GM23338 (cell line): Measurements from ENCODE around the gene MRPL34. TPM values are rescaled to one million over a fixed set of nuclear protein-coding genes. Genes with fewer than 3 reads are reported as not detected.
A peak's percentile ranks its signal among the peaks of the same experiment; 100 is the strongest.

Experiments used
- ATAC-seq: fragments of 200-7000 bp; cut with Tn5 transposase; 3 replicates; pipeline ENCODE4 v1.9.1; 2020
- DNase-seq: peaks from one replicate; pipeline ENCODE4 v3.0.0-alpha.2; 2015; ENCODE audit warnings: low spot score
- H2AFZ ChIP-seq: fragments of 200-600 bp; sonication (generic); 2 replicates; pipeline ENCODE4 v1.8.0; 2016; ENCODE audit warnings: antibody characterized with exemption, mild to moderate bottlenecking, moderate library complexity
- H3F3A ChIP-seq: fragments of 200-600 bp; sonication (generic); replicated peaks from 2 replicates; pipeline ENCODE4 v1.8.0; 2017; ENCODE audit warnings: antibody characterized with exemption, mixed run types, low read depth
- H3K27ac ChIP-seq: fragments of 200-600 bp; sonication (generic); 2 replicates; pipeline ENCODE4 v1.6.1; 2016; ENCODE audit warnings: low read depth
- H3K27me3 ChIP-seq: fragments of 200-600 bp; sonication (generic); 2 replicates; pipeline ENCODE4 v1.8.0; 2016; ENCODE audit warnings: mild to moderate bottlenecking, mixed run types, moderate library complexity; ENCODE audit not compliant: insufficient read depth
- H3K36me3 ChIP-seq: fragments of 200-600 bp; sonication (generic); 2 replicates; pipeline ENCODE4 v1.8.0; 2016; ENCODE audit warnings: mild to moderate bottlenecking; ENCODE audit not compliant: insufficient read depth
- H3K4me1 ChIP-seq: fragments of 200-600 bp; sonication (generic); 2 replicates; pipeline ENCODE4 v1.8.0; 2016; ENCODE audit warnings: mild to moderate bottlenecking, moderate library complexity; ENCODE audit not compliant: insufficient read depth
- H3K4me2 ChIP-seq: fragments of 200-600 bp; sonication (generic); 2 replicates; pipeline ENCODE4 v1.7.1; 2017; ENCODE audit warnings: mixed run types
- H3K4me3 ChIP-seq: fragments of 200-600 bp; sonication (generic); 2 replicates; pipeline ENCODE4 v1.6.1; 2016; ENCODE audit warnings: mixed run types
- H3K79me2 ChIP-seq: fragments of 200-600 bp; sonication (generic); replicated peaks from 2 replicates; pipeline ENCODE4 v1.8.0; 2017; ENCODE audit warnings: mild to moderate bottlenecking; ENCODE audit not compliant: insufficient read depth
- H3K9me2 ChIP-seq: fragments of 200-600 bp; sonication (generic); 2 replicates; pipeline ENCODE4 v1.8.0; 2017; ENCODE audit not compliant: insufficient read depth
- H4K20me1 ChIP-seq: fragments of 200-600 bp; sonication (generic); replicated peaks from 2 replicates; pipeline ENCODE4 v1.8.0; 2017; ENCODE audit warnings: mild to moderate bottlenecking; ENCODE audit not compliant: insufficient read depth
- H3K27ac Mint-ChIP-seq: 2 replicates; pipeline ENCODE4 v1.8.0; 2020; ENCODE audit warnings: inconsistent platforms, mild to moderate bottlenecking, moderate library complexity, mixed read lengths
- H3K27me3 Mint-ChIP-seq: 3 replicates; pipeline ENCODE4 v1.8.0; 2022; ENCODE audit warnings: low read depth, mild to moderate bottlenecking, moderate library complexity, mixed read lengths, inconsistent platforms; ENCODE audit not compliant: insufficient read depth, poor library complexity
- H3K36me3 Mint-ChIP-seq: 3 replicates; pipeline ENCODE4 v1.8.0; 2021; ENCODE audit warnings: low read depth, mild to moderate bottlenecking, inconsistent platforms, moderate library complexity, mixed read lengths
- H3K4me1 Mint-ChIP-seq: 3 replicates; pipeline ENCODE4 v1.8.0; 2020; ENCODE audit warnings: mild to moderate bottlenecking, inconsistent platforms, mixed read lengths
- H3K4me3 Mint-ChIP-seq: 3 replicates; pipeline ENCODE4 v1.8.0; 2021; ENCODE audit warnings: moderate library complexity, mild to moderate bottlenecking, inconsistent platforms, mixed read lengths
- H3K9me3 Mint-ChIP-seq: 3 replicates; pipeline ENCODE4 v1.8.0; 2020; ENCODE audit warnings: moderate library complexity, mild to moderate bottlenecking, inconsistent platforms, mixed read lengths
- CREB1 ChIP-seq: fragments of 250-450 bp; sonication (Bioruptor Pico); IDR thresholded peaks from 2 replicates; pipeline ENCODE4 v1.5.0; 2020; ENCODE audit warnings: low read depth, mild to moderate bottlenecking, moderate library complexity
- EZH2 ChIP-seq: fragments of 200-600 bp; sonication (generic); IDR thresholded peaks from one replicate; pipeline ENCODE4 v1.8.0; 2017; ENCODE audit warnings: antibody characterized with exemption, mild to moderate bottlenecking, low read depth; ENCODE audit not compliant: unreplicated experiment
- JUNB ChIP-seq: IDR thresholded peaks from one replicate; pipeline ENCODE4 v1.6.1; 2016; ENCODE audit warnings: antibody characterized with exemption; ENCODE audit not compliant: unreplicated experiment
- NANOG ChIP-seq: IDR thresholded peaks from 2 replicates; pipeline ENCODE4 v1.6.1; 2016; ENCODE audit warnings: antibody characterized with exemption, borderline replicate concordance
- POLR2AphosphoS5 ChIP-seq: IDR thresholded peaks from 2 replicates; pipeline ENCODE4 v1.6.1; 2016; ENCODE audit warnings: antibody characterized with exemption, low read depth
- REST ChIP-seq: IDR thresholded peaks from one replicate; pipeline ENCODE4 v1.6.1; 2018; ENCODE audit warnings: antibody characterized with exemption; ENCODE audit not compliant: unreplicated experiment
- STAT1 ChIP-seq: IDR thresholded peaks from one replicate; pipeline ENCODE4 v1.6.1; 2016; ENCODE audit warnings: antibody characterized with exemption; ENCODE audit not compliant: unreplicated experiment
- ZNF114 ChIP-seq: fragments of 250-450 bp; sonication (Bioruptor Pico); IDR thresholded peaks from 2 replicates; pipeline ENCODE4 v1.5.0; 2020; ENCODE audit warnings: mild to moderate bottlenecking, moderate library complexity
- ZNF462 ChIP-seq: fragments of 250-450 bp; sonication (Bioruptor Pico); IDR thresholded peaks from 2 replicates; pipeline ENCODE4 v1.5.0; 2020; ENCODE audit warnings: mild to moderate bottlenecking, moderate library complexity
- polyA plus RNA-seq: library from polyadenylated mRNA; unstranded; fragments of >200 nt; fragmentation: Nextera tagmentation; extraction: Ambion mirVana; gene quantifications from 2 replicates; pipeline ENCODE4 v1.2.1, GENCODE V29; 2016
- total RNA-seq: library from RNA; depleted of rRNA; stranded (reverse); fragments of >200 nt; shearing (Covaris generic); gene quantifications from 2 replicates; pipeline ENCODE4 v1.2.3, GENCODE V29; 2014

MRPL34 gene
- total and polyA plus RNA-seq, 2 experiments from 2014 or later = 59.9 to 266 TPM

- Mint-ChIP-seq H3K9me3 (peaks cover 5% of the 10 kb centered on the region; the same call in 2 of the 3 replicates), H3K27me3 (peaks cover 24% of the 10 kb centered on the region), H3K27ac (peak within 1 kb of the TSS; percentile 78; the same call in 1 of the 2 replicates), H3K4me3 (peak within 1 kb of the TSS; percentile 88), H3K36me3 (peaks cover 32% of the 10 kb centered on the region), H3K4me1 (peaks cover 32% of the 10 kb centered on the region)
- peaks cover 14% of the 10 kb centered on the region; the same call in 1 of the 2 replicates for H3K4me1 ChIP-seq
- H3K4me3 ChIP-seq = peak within 1 kb of the TSS; percentile 94
- TF ChIP-seq POLR2AphosphoS5 (0 out of 2 replicates have a peak, but pooled peaks have one; percentile 34), CREB1 (peak; percentile 90), ZNF114 (CRISPR knock-in tag) (no peak), EZH2 (no peak), REST (no peak)
- H3K4me2 ChIP-seq = peak within 1 kb of the TSS; percentile 84
- peak within 1 kb of the TSS; percentile 84 for H2AFZ ChIP-seq
- H3F3A ChIP-seq = peaks cover 14% of the 10 kb centered on the region
- H3K9me2 ChIP-seq = no peaks in the 10 kb centered on the region
- ATAC-seq (peak; percentile 38), DNase-seq (peak; percentile 100)
- peaks cover 5% of the 10 kb centered on the region; the same call in 1 of the 2 replicates for H3K27me3 ChIP-seq
- H3K36me3 ChIP-seq = no peaks in the 10 kb centered on the region
- H3K27ac ChIP-seq = no peak within 1 kb of the TSS
- H4K20me1 ChIP-seq = no peaks in the 10 kb centered on the region
- H3K79me2 ChIP-seq = no peaks in the 10 kb centered on the region
Observed at GRCh38 chr19:17334414-17335409, 29.0 kb downstream of the MRPL34 start, which contains the start of gene ANO8. Gene ANO8 (minus strand): TSS chr19:17334855. CDS start chr19:17334670, 185 bp downstream.

GRCh38 chr19:17335575-17335974 lies 29.9 kb downstream of the MRPL34 start:
- Mint-ChIP-seq H3K36me3 (peaks cover 30% of the 10 kb centered on the region), H3K4me1 (peaks cover 35% of the 10 kb centered on the region), H3K27ac (no peak overlapping the region), H3K4me3 (peak overlapping the region; percentile 42; the same call in 1 of the 3 replicates), H3K9me3 (peaks cover 5% of the 10 kb centered on the region; the same call in 2 of the 3 replicates), H3K27me3 (peaks cover 28% of the 10 kb centered on the region)
- H3K4me2 ChIP-seq = 0 out of 2 replicates have a peak overlapping the region, but pooled peaks have one; percentile 84
- H4K20me1 ChIP-seq = no peaks in the 10 kb centered on the region
- H3K4me3 ChIP-seq = no peak overlapping the region
- H3K4me1 ChIP-seq = peaks cover 18% of the 10 kb centered on the region; the same call in 1 of the 2 replicates
- peaks cover 14% of the 10 kb centered on the region for H3F3A ChIP-seq
- ATAC-seq (no peak), DNase-seq (no peak)
- no peaks in the 10 kb centered on the region for H3K9me2 ChIP-seq
- no peaks in the 10 kb centered on the region for H3K36me3 ChIP-seq
- no peaks in the 10 kb centered on the region for H3K79me2 ChIP-seq
- H3K27me3 ChIP-seq = no peaks in the 10 kb centered on the region
- no peak overlapping the region for H3K27ac ChIP-seq
- H2AFZ ChIP-seq = no peak overlapping the region
- TF ChIP-seq POLR2AphosphoS5 = no peak
- no peak for TF ChIP-seq STAT1
- TF ChIP-seq NANOG = no peak
- TF ChIP-seq JUNB = no peak
- TF ChIP-seq EZH2 = no peak
- no peak for TF ChIP-seq ZNF462 (CRISPR knock-in tag)
- no peak for TF ChIP-seq CREB1
- no peak for TF ChIP-seq ZNF114 (CRISPR knock-in tag)
